ENCODE measurements around the gene VPS33A. TPM values are rescaled to one million over a fixed set of nuclear protein-coding genes. Genes with fewer than 3 reads are reported as not detected.

VPS33A gene
- total RNA-seq, 1 donor from 2014 or later = 40.7 TPM

DNA sequence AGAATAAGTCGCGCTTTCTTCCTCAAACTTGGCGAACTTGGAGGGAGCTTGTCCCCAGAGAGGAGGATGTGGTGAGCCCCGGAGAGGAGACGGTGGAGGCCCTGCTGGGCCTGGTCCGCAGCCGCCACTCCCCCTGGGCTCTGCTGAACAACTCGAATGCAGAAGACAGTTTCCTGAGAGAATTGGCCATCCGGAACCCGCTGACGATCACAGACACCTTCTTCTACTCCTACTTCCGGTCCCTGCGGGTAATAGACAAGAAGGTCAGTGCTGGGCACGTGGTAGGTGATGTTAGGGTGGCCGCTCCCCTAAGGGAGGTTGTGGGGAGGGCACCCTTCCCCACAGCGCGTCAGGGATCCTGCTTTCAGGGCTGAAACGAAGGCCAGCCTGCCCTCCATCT is 81.8 kb downstream of the VPS33A start:
- DNase-seq (ENCODE audit: low read depth, low spot score) = no peak
- Mint-ChIP-seq H3K4me1 (peaks cover 4% of the 10 kb centered on the region), H3K27me3 (ENCODE audit: low read depth) (peaks cover 9% of the 10 kb centered on the region), H3K27ac (ENCODE audit: unreplicated experiment) (no peak overlapping the region), H3K9me3 (no peaks in the 10 kb centered on the region), H3K4me3 (peak overlapping the region; percentile 29), H3K36me3 (ENCODE audit: low read depth) (no peaks in the 10 kb centered on the region)
- no peak for TF ChIP-seq CTCF (conservative IDR thresholded peaks at IDR 0.05)

DNA sequence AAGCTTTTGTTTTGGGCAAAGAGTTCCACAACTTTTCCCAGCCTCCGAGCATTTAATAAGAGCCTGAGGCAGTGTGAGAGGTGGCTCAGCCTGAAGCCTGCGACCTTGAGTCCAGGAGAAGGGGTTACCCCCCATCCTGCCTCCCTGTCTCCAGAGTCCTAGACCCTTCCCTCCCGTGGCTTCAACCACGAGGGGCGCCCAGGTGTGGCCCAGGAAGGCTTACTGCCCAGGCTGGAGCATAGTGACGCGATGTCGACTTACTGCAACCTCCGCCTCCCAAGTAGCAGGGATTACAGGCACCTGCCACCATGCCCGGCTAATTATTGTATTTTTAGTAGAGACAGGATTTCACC is 82.7 kb downstream of the VPS33A start:
- peak overlapping the region; percentile 62 for H3K4me3 Mint-ChIP-seq
- no peak for TF ChIP-seq CTCF (conservative IDR thresholded peaks at IDR 0.05)
- H3K36me3 Mint-ChIP-seq (ENCODE audit: low read depth) = no peaks in the 10 kb centered on the region
- H3K9me3 Mint-ChIP-seq = no peaks in the 10 kb centered on the region
- peaks cover 4% of the 10 kb centered on the region for H3K4me1 Mint-ChIP-seq
- peaks cover 9% of the 10 kb centered on the region for H3K27me3 Mint-ChIP-seq (ENCODE audit: low read depth)
- no peak overlapping the region for H3K27ac Mint-ChIP-seq (ENCODE audit: unreplicated experiment)
- DNase-seq (ENCODE audit: low read depth, low spot score) = no peak

DNA sequence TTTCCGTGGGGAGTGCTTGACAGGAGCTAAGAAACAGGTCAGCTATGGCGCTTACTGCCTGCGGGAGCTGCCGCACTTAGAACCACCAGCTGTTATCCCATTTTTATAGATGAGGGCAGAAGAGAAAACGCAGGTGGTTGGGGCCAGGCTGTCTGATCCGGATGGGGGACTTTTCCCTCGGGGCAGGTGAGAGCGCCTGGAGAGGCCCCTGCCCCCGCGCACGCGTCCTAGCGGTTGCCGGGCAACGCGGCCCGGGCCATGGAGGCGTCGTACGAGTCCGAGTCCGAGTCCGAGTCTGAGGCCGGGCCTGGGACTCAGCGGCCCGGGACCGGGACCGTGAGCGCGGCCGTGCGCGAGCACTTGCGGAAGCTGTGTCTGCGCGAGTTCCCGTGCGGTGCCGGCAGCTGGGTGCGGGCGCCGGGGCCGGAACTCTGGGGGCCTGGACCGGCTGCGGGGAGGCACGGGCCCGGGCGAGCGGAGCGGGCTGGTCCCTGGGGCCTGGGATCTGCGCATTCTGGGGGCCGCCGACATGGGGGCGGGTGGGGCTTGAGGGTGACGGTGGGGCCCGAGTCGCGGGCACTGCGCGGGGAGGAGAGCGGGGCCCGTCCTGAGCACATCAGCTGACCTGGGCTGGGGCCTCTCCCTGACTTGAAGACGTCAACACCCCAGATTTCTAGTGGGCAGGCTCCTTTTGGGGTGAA is 83.3 kb downstream of the VPS33A start, which contains the start of gene LRRC43:
Gene LRRC43 (plus strand): TSS at position 237 of the 701 bp plus-strand sequence. CDS start 22 bp downstream, at position 259.
- no peaks in the 10 kb centered on the region for H3K36me3 Mint-ChIP-seq (ENCODE audit: low read depth)
- no peak for TF ChIP-seq CTCF (conservative IDR thresholded peaks at IDR 0.05)
- H3K27ac Mint-ChIP-seq (ENCODE audit: unreplicated experiment) = no peak within 1 kb of the TSS
- no peaks in the 10 kb centered on the region for H3K9me3 Mint-ChIP-seq
- H3K4me1 Mint-ChIP-seq = peaks cover 4% of the 10 kb centered on the region
- peak within 1 kb of the TSS; percentile 84 for H3K4me3 Mint-ChIP-seq
- peak; percentile 35 for DNase-seq (ENCODE audit: low read depth, low spot score)
- peaks cover 9% of the 10 kb centered on the region for H3K27me3 Mint-ChIP-seq (ENCODE audit: low read depth)

Other genes with a start within 250 kb of the VPS33A start
- gene BCL7A, start 244.6 kb downstream of the VPS33A start, total RNA-seq = 57.4 and 60.1 TPM in 2 replicates
- 39.8 and 44.5 TPM in 2 replicates for gene MLXIP, start 187.7 kb downstream of the VPS33A start, total RNA-seq
- not detected in 2 replicates for gene IL31, start 92.3 kb downstream of the VPS33A start, total RNA-seq
- 1.1 and 1.7 TPM in 2 replicates for gene LRRC43, start 83.4 kb downstream of the VPS33A start, total RNA-seq
- 0.19 and 0.41 TPM in 2 replicates for gene B3GNT4, start 62.8 kb downstream of the VPS33A start, total RNA-seq
- 78.5 and 80.8 TPM in 2 replicates for gene DIABLO, start 40.4 kb downstream of the VPS33A start, total RNA-seq
- 55.8 and 56.9 TPM in 2 replicates for gene CLIP1, start 156.2 kb upstream of the VPS33A start, total RNA-seq
- 32.4 and 34.0 TPM in 2 replicates for gene ZCCHC8, start 234.4 kb upstream of the VPS33A start, total RNA-seq